Amygdala (tissue), 56 donors: ENCODE data around the gene SETD4.

Experiments
- DNase-seq, 56 donors: peaks; one replicate each; lab custom pipeline; 2025; lab: John Stamatoyannopoulos, UW

The SETD4 gene

GRCh38 chr21:36052860-36053714 is 7.2 kb downstream of the SETD4 start:
- no peak for DNase-seq

DNA sequence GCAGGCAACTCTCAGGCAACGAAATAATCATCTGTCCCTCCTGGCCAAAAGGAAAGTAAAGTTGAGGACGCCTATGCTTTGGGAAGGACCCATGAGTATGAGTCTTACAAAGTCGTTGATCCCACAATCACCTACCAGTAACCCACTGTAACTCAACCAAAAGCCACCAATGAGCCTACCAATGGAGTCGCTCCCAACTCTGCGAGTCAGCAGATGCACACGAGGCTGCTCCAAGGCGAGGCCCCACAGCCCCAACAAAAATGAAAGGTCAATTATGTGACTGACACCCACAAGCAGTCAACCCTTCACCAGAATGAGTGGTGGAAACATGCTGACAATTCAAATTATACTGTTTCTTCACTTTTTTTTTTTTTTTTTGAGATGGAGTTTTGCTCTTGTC is 12.0 kb downstream of the SETD4 start:
- no peak for DNase-seq

DNA sequence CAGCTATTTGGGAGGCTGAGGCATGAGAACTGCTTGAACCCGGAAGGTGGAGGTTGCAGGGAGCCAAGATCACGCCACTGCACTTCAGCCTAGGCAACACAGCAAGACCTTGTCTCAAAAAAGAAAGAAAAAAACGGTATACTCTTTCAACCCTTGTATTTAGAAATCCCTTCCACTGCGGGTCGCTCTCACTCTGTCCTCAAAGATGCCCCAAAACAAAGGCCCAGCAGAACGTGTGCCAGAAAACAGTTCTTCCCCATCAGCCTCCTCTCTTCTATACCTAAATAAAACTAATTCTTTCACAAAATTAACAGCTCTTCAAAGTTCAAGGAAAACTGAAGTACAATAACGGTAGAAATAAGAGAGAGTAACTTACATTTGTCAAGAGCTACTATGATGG is 13.2 kb downstream of the SETD4 start:
- peak in 2 of 56 donors; percentile 9 to 12 for DNase-seq

GRCh38 chr21:36045993-36046392 is 14.3 kb downstream of the SETD4 start:
- no peak for DNase-seq

- no peak for DNase-seq
Observed at GRCh38 chr21:36044056-36044455, 16.3 kb downstream of the SETD4 start.

DNA sequence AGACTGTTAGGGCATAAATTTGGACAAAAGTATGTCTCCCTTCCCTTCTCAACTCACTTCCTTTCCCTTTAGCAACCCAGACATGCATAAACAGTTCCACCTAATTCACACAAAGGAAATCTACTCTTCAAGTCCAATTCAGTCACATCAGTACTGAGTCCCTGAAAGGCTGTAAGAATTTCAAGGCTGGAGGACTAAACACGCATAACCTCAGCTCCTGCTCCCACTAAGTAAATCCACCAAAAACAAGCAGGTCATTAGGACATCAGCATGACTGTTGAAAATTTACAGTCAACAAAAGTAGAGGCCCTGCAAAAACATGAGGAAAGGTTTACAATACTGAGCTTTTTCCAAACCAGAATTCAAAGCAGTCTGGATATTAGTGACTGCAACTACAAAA is 18.4 kb downstream of the SETD4 start:
- no peak for DNase-seq

DNA sequence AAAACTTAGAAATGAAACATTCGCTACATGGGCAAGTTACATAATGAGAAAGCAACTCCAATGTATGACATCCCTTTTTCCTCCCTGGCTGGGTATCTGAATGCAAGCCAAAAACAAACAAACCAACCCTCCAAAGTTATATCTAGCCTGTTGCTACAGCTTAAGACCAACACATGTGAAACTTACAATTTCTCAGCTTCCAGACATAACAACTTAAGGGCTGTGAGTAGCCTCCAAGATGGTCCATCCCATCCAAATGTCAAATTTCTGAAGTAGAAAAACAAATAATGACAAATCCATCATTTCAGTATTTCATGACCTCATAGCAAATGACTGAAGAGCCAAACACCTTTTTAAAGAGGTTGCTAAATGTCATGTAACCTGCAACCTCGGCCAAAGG is 19.9 kb downstream of the SETD4 start:
- no peak for DNase-seq

GRCh38 chr21:36039861-36040260 is 20.5 kb downstream of the SETD4 start:
- no peak for DNase-seq

DNA sequence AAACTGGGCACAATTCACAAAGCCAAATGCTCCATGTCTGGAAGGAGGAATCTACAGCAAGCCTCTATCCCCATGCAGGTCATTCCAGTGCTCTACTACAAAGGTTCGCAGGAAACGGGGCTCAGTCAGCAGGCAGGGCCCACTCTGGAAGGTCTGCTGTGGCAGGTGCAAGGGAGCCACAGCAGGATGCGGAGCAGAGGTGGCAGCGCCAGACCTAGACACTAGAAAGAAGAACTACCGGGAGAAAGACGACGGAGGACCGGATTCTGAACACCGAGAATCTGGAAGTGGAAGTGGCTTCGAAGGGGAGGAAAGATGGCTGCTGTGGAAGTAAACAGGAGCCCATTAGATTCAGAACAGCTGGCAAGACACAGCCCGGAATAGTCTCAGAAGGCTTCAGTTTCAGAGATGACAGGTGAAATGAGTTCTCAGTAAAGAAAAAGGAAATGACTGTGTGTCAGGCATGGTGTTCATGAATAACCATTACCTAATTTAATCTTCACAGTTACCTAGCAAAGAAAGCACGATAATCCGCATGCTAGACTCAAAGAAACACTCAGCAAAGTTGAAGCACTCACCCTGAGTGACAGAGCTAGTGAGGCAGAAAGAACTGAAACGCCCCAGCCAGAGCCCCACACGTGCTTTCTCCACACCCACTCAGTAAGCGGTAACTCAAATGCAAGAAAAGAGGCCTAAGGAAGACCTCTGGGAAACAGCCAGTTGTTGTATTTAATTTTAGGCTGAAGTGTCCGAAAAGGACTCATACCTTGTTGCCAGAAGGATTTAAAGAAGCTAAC is 21.4 kb downstream of the SETD4 start:
- DNase-seq, result no peak

DNA sequence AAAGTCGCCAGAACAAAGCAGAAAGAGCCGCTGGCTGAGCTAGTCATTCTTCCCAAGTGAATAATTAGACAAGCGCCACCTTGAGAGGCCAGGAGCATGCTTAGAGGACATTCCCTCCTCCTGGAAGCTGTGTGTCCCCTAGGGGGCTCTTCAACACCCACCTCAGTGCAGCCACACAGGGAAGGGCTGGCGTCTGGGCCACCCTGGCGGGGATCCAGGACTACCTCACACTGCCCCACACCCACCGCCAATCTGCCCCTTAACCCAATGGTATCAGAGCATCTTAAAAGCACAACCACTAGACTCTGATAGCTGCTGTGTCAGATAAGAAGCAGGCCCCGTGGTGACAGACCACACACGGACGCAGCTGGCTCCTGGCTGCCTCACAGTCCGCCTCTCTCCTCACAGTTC is 24.9 kb downstream of the SETD4 start:
- no peak for DNase-seq

- no peak for DNase-seq
Observed at GRCh38 chr21:36034211-36034913, 26.0 kb downstream of the SETD4 start.

DNA sequence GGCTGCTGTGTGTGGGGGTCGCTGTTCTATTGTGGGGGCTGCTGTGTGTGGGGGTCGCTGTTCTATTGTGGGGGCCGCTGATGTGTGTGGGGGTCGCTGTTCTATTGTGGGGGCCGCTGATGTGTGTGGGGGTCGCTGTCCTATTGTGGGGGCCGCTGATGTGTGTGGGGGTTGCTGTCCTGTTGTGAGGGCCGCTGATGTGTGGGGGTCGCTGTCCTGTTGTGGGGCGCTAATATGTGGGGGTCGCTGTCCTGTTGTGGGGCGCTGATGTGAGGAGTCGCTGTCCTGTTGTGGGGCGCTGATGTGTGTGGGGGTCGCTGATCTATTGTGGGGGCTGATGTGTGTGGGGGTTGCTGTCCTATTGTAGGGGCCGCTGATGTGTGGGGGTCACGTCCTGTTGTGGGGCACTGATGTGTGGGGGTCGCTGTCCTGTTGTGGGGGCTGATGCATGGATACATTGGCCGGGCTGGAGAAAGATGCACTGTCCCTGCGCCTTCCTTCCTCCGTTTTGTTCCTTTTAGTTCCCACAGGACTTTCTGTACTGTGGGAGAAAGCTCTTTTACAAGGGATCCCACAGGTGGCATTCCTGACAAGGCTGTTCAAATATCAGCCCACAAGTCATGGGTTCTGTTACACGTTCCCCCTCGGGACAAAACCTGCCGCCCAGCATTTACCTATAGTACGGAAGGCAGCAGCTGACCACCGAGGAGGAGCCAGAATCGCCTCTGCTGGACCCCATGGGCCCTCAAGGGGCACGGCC is 27.5 kb downstream of the SETD4 start:
- DNase-seq, result no peak

GRCh38 chr21:36030581-36031189 is 29.6 kb downstream of the SETD4 start:
- no peak for DNase-seq

GRCh38 chr21:36029309-36029708 is 31.0 kb downstream of the SETD4 start:
- DNase-seq, result no peak

DNA sequence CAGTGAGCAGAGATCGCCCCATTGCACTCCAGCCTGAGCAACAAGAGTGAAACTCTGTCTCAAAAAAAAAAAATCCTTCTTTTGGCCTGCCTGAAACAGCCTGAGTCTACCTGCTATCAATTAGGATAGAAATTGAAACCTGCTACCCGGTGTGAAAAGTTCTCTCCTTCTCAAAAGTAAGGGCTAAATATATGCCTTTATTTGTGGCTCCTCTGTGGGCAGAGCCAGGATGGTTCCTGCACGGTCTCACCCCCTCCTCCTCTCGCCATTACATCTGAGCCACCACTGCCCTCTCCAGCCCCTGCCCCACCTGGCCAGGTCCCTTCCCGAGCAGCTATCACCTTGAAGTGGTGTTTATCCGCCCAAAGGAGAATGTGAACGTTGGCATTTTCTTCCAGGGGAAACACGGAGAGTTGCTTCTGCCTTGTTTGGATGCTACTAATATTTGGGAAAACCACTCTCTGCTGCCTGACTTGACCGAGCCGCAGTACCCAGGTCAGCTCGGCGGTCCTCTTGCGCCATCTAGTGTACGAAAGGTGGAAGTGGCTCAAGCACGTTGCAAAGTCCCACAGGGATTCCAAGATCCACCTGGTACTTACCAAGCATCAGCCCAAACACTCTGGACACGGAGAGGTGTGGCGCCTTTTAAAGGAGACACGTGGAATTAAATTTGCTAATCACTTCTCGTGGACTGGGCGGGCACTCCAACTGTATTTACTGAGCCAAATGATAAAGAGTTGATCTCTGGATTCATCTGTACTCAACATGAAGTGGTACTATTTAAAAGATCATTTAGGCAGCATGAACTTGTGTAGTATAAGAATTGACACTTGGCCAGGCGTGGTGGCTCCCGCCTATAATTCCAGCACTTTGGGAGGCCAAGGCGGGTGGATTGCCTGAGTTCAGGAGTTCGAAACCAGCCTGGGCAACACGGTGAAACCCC is 31.9 kb downstream of the SETD4 start:
- peak in 50 of 56 donors; percentile 7 to 82 (median 50) for DNase-seq

DNA sequence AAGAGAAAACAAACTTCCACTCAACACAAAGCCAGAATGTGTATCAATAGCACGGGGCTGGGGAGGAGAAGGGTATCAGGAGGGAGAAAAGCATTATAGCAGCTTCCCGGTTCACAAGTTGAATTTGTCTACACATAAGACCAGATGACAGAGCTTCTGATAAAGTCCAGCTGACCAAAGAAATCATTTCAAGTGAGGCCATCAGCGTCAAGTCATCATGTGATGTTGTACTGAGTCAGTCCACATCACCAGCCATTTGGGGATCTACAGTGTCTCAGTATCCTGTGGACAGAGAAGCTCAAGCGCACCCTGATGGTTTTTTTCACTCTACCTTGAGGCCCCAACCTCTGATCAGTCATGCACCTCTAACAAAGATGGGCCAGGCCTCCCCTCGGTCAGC is 33.0 kb downstream of the SETD4 start:
- no peak for DNase-seq

GRCh38 chr21:36024782-36025181 is 35.5 kb downstream of the SETD4 start:
- no peak for DNase-seq

GRCh38 chr21:36023092-36023480 is 37.2 kb downstream of the SETD4 start:
- DNase-seq, result no peak
